ENCODE results near the gene PCCA. TPM values are rescaled to one million over a fixed set of nuclear protein-coding genes. Genes with fewer than 3 reads are reported as not detected.

The PCCA gene
- total RNA-seq, 2 experiments from 2014 or later, result 7.9 to 8.2 TPM

- POLR2A ChIA-PET, result no interaction called here
- no peak overlapping the region for H3K4me3 Mint-ChIP-seq
- no peak for DNase-seq
- intact Hi-C loops (cut with micrococcal nuclease), result no loop called here
- no peaks in the 10 kb centered on the region for H3K4me1 Mint-ChIP-seq (ENCODE audit: low read depth)
- peaks cover 4% of the 10 kb centered on the region for H3K36me3 Mint-ChIP-seq
- CTCF ChIA-PET, result no interaction called here
- no peaks in the 10 kb centered on the region for H3K27me3 Mint-ChIP-seq
- peaks cover 7% of the 10 kb centered on the region for H3K9me3 Mint-ChIP-seq
- no peak overlapping the region for H3K27ac Mint-ChIP-seq
Observed at GRCh38 chr13:100464006-100464405, 375.1 kb downstream of the PCCA start.

DNA sequence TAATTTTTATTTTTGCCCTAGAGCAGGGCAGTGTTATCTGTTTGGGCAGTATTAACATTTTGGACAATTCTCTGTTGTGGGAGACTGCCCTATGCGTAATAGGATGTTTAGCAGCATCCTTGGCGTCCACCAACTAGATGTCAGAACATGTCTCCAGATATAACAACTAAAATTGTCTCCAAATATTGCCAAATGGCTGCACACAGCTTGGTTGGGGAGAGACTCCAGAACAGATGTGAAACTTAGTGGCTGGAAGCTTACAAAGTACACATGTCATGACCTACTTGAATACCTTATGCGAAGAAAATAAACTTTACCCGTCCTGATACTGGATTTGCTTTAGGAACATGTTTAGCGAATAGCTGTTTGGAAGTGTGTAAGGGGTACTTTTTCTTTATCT is 376.7 kb downstream of the PCCA start:
- no peak overlapping the region for H3K4me3 Mint-ChIP-seq
- no peaks in the 10 kb centered on the region for H3K36me3 Mint-ChIP-seq
- intact Hi-C loops (cut with micrococcal nuclease), result no loop called here
- H3K4me1 Mint-ChIP-seq (ENCODE audit: low read depth), result peaks cover 7% of the 10 kb centered on the region
- no peaks in the 10 kb centered on the region for H3K27me3 Mint-ChIP-seq
- ChIA-PET CTCF (no interaction called here), POLR2A (no interaction called here)
- no peaks in the 10 kb centered on the region for H3K9me3 Mint-ChIP-seq
- H3K27ac Mint-ChIP-seq, result no peak overlapping the region
- DNase-seq, result no peak

DNA sequence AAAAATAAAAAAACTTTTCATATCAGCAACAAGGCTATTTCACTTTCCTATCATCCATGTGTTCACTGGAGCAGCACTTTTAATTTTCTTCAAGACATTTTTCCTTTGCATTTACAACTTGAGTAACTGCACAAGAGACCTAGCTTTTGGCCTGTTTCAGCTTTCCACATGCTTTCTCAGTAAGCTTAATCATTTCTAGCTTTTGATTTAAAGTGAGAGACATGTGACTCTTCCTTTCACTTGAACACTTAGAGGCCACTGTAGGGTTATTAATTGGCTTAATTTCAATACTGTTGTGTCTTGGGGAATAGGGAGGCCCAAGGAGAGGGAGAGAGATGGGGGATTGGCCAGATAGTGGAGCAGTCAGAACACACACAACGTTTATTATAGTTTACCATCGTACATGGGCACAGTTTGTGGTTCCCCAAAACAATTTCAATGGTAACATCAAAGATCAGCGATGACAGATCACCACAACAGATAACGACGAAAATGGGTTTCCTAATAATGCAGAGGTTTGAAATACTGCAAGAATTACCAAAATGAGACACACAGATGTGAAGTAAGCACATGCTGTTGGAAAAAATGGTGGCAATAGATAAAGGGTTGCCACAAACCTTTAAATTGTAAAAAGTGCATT is 382.1 kb downstream of the PCCA start:
- no peaks in the 10 kb centered on the region for H3K9me3 Mint-ChIP-seq
- POLR2A ChIA-PET, result interaction anchor here (0.7 to 1.1 kb wide), 2 partner anchors 37 to 77 kb away, joined by 3 read pairs; no protein-coding TSS in a partner anchor

DNA sequence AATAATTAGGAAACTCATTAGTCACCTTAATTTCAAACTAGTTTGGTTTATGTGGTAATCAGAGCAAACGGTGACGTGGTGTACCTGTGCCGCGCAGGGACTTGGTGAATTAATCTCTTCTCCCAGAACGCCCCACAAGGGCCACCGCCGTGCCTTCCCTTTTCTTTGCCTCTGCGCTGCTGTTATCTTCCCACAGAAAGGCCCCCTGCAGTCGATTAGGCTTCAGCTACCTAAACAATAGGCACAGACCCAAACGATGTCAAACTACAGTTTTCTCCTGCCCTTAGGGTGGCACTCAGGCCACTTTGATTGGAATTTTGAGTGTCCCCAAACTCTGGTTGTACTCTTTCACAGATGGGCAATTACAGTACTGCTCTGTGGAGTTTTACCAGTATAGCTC is 384.2 kb downstream of the PCCA start:
- no peak overlapping the region for H3K4me3 Mint-ChIP-seq
- H3K27ac Mint-ChIP-seq, result no peak overlapping the region
- DNase-seq, result no peak
- no peaks in the 10 kb centered on the region for H3K9me3 Mint-ChIP-seq
- H3K4me1 Mint-ChIP-seq (ENCODE audit: low read depth), result peaks cover 20% of the 10 kb centered on the region
- intact Hi-C loops (cut with micrococcal nuclease), result no loop called here
- no peaks in the 10 kb centered on the region for H3K27me3 Mint-ChIP-seq
- H3K36me3 Mint-ChIP-seq, result no peaks in the 10 kb centered on the region
- CTCF ChIA-PET, result no interaction called here
- POLR2A ChIA-PET, result no interaction called here

More for the DNA sequence above, 382.1 kb downstream of the PCCA start:
- intact Hi-C loops (cut with micrococcal nuclease), result loop anchor here (2.0 kb wide), 1 partner anchor 36 kb away; no protein-coding TSS in a partner anchor
- H3K36me3 Mint-ChIP-seq, result no peaks in the 10 kb centered on the region
- H3K4me3 Mint-ChIP-seq, result no peak overlapping the region
- DNase-seq, result no peak
- peaks cover 20% of the 10 kb centered on the region for H3K4me1 Mint-ChIP-seq (ENCODE audit: low read depth)
- H3K27me3 Mint-ChIP-seq, result no peaks in the 10 kb centered on the region
- no peak overlapping the region for H3K27ac Mint-ChIP-seq
- CTCF ChIA-PET, result no interaction called here

GRCh38 chr13:100473501-100474044 is 384.7 kb downstream of the PCCA start:
- H3K9me3 Mint-ChIP-seq, result no peaks in the 10 kb centered on the region
- no peaks in the 10 kb centered on the region for H3K36me3 Mint-ChIP-seq
- no peaks in the 10 kb centered on the region for H3K27me3 Mint-ChIP-seq
- CTCF ChIA-PET, result no interaction called here
- H3K27ac Mint-ChIP-seq, result no peak overlapping the region
- DNase-seq, result no peak
- H3K4me1 Mint-ChIP-seq (ENCODE audit: low read depth), result peaks cover 20% of the 10 kb centered on the region
- intact Hi-C loops (cut with micrococcal nuclease), result no loop called here
- no peak overlapping the region for H3K4me3 Mint-ChIP-seq
- POLR2A ChIA-PET, result no interaction called here

- H3K9me3 Mint-ChIP-seq, result no peaks in the 10 kb centered on the region
- no peak overlapping the region for H3K27ac Mint-ChIP-seq
- intact Hi-C loops (cut with micrococcal nuclease), result no loop called here
- ChIA-PET CTCF (no interaction called here), POLR2A (no interaction called here)
- no peak for DNase-seq
- no peak overlapping the region for H3K4me3 Mint-ChIP-seq
- H3K27me3 Mint-ChIP-seq, result no peaks in the 10 kb centered on the region
- H3K4me1 Mint-ChIP-seq (ENCODE audit: low read depth), result no peaks in the 10 kb centered on the region
- no peaks in the 10 kb centered on the region for H3K36me3 Mint-ChIP-seq
Observed at GRCh38 chr13:100476963-100477362, 388.1 kb downstream of the PCCA start.

DNA sequence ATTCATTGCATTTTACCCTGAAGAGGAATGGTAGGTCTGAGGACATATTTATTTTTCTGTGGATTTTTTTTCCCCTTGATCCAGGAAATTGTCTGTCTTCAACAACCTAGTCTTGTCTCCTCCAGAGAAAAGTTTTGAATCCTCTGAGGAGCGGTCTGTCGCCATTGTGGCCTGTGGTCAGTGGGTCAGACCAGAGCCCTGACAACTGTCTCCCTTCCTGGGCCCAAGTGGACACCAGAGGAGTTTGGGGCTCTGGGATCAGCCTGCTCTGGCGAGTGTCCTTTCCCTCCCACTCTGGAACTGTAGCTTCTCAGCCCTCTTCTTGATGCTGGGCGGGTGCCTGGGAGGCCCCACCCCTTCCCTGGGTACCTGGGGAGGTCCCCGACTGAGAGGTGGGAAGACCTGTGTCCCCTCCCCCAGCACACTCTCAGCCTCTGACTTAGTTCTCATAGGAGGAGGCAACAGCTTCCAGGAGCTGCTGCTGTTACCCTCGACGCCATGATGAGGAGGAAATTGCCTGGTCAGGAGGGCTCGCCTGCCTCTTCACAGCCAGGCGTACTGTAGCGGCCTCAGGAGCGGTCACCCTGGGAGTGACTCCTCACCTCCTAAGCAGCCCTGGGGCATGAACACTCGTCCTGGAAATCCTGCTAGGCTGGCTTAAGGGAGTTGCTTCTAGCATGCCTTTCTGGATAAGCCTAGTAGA is 389.4 kb downstream of the PCCA start:
- ChIA-PET CTCF (no interaction called here), POLR2A (no interaction called here)
- Mint-ChIP-seq H3K4me3 (no peak overlapping the region), H3K27me3 (no peaks in the 10 kb centered on the region), H3K4me1 (ENCODE audit: low read depth) (peaks cover 1% of the 10 kb centered on the region), H3K27ac (no peak overlapping the region), H3K36me3 (no peaks in the 10 kb centered on the region), H3K9me3 (no peaks in the 10 kb centered on the region)
- intact Hi-C loops (cut with micrococcal nuclease), result no loop called here
- DNase-seq, result no peak

DNA sequence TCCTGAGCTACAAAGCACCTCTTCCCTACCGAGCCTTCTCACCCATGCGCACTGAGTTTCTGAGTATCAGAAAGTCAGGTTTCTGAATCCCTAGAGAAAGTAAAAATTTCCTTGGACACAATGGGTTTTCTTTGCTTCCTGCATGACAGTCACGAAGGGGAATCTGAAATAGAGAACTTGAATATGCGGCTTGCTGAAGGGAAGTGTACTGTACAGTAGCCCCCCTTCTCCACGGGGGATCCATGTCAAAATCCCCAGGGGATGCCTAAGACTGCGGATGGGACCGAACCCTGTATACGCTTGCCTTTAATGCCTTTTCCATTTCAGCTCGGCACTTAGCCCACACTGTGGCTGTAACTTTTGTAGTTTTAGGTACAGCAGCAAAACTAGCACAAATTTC is 391.8 kb downstream of the PCCA start:
- Mint-ChIP-seq H3K27ac (no peak overlapping the region), H3K4me1 (ENCODE audit: low read depth) (peaks cover 10% of the 10 kb centered on the region), H3K27me3 (no peaks in the 10 kb centered on the region), H3K4me3 (no peak overlapping the region), H3K9me3 (no peaks in the 10 kb centered on the region), H3K36me3 (no peaks in the 10 kb centered on the region)
- DNase-seq, result no peak
- ChIA-PET CTCF (no interaction called here), POLR2A (no interaction called here)
- intact Hi-C loops (cut with micrococcal nuclease), result no loop called here

- no peak for DNase-seq
- Mint-ChIP-seq H3K9me3 (no peaks in the 10 kb centered on the region), H3K36me3 (no peaks in the 10 kb centered on the region), H3K27me3 (no peaks in the 10 kb centered on the region), H3K27ac (no peak overlapping the region), H3K4me3 (no peak overlapping the region), H3K4me1 (ENCODE audit: low read depth) (peaks cover 10% of the 10 kb centered on the region)
- intact Hi-C loops (cut with micrococcal nuclease), result no loop called here
- CTCF ChIA-PET, result no interaction called here
- POLR2A ChIA-PET, result no interaction called here
Observed at GRCh38 chr13:100483139-100483538, 394.2 kb downstream of the PCCA start.

- H3K9me3 Mint-ChIP-seq, result no peaks in the 10 kb centered on the region
- H3K4me3 Mint-ChIP-seq, result no peak overlapping the region
- peaks cover 10% of the 10 kb centered on the region for H3K4me1 Mint-ChIP-seq (ENCODE audit: low read depth)
- ChIA-PET POLR2A (no interaction called here), CTCF (no interaction called here)
- H3K27me3 Mint-ChIP-seq, result no peaks in the 10 kb centered on the region
- H3K36me3 Mint-ChIP-seq, result no peaks in the 10 kb centered on the region
- H3K27ac Mint-ChIP-seq, result no peak overlapping the region
- intact Hi-C loops (cut with micrococcal nuclease), result no loop called here
- DNase-seq, result no peak
Observed at GRCh38 chr13:100483841-100484381, 395.0 kb downstream of the PCCA start.

DNA sequence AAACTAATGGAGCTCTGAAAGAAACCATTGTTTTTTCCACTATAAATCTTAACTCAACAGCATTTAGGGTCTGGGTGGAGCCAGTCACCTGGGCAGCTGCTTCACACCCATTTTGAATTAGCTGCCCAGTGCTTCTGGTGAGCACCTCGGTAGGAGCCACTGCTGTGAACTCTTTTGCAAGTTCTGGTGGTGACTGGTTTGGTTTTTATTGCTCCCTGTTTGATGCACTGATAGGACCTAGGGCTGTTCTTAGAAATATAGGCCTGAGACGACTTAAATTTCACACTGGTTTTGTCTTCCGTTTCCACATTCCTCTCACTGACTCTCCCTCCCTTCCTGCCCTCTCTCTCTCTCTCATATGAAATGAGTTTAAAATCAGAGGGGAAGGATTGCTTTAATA is 395.8 kb downstream of the PCCA start:
- Mint-ChIP-seq H3K4me1 (ENCODE audit: low read depth) (peaks cover 10% of the 10 kb centered on the region), H3K27me3 (no peaks in the 10 kb centered on the region), H3K9me3 (no peaks in the 10 kb centered on the region), H3K4me3 (no peak overlapping the region), H3K36me3 (no peaks in the 10 kb centered on the region), H3K27ac (no peak overlapping the region)
- intact Hi-C loops (cut with micrococcal nuclease), result no loop called here
- DNase-seq, result no peak
- ChIA-PET CTCF (no interaction called here), POLR2A (no interaction called here)

GRCh38 chr13:100485265-100485664 is 396.4 kb downstream of the PCCA start:
- H3K27me3 Mint-ChIP-seq, result no peaks in the 10 kb centered on the region
- POLR2A ChIA-PET, result no interaction called here
- intact Hi-C loops (cut with micrococcal nuclease), result no loop called here
- no peaks in the 10 kb centered on the region for H3K9me3 Mint-ChIP-seq
- peaks cover 10% of the 10 kb centered on the region for H3K4me1 Mint-ChIP-seq (ENCODE audit: low read depth)
- H3K27ac Mint-ChIP-seq, result no peak overlapping the region
- CTCF ChIA-PET, result no interaction called here
- H3K4me3 Mint-ChIP-seq, result no peak overlapping the region
- DNase-seq, result no peak
- H3K36me3 Mint-ChIP-seq, result no peaks in the 10 kb centered on the region

- POLR2A ChIA-PET, result no interaction called here
Observed at GRCh38 chr13:100490692-100491091, 401.8 kb downstream of the PCCA start.

More at GRCh38 chr13:100490692-100491091, 401.8 kb downstream of the PCCA start:
- no peaks in the 10 kb centered on the region for H3K9me3 Mint-ChIP-seq
- intact Hi-C loops (cut with micrococcal nuclease), result no loop called here
- no peak overlapping the region for H3K4me3 Mint-ChIP-seq
- no peak for DNase-seq
- peaks cover 1% of the 10 kb centered on the region for H3K36me3 Mint-ChIP-seq
- CTCF ChIA-PET, result no interaction called here
- no peaks in the 10 kb centered on the region for H3K27me3 Mint-ChIP-seq
- H3K4me1 Mint-ChIP-seq (ENCODE audit: low read depth), result no peaks in the 10 kb centered on the region
- no peak overlapping the region for H3K27ac Mint-ChIP-seq

All from activated CD4-positive, alpha-beta memory T cell treated with anti-CD3 and anti-CD28 coated beads for 36 hours (primary cell).